Tibial nerve (tissue), 4 donors: Measurements from ENCODE around the gene EEF2KMT.
"Not testable (repeated sequence)": the region's sequence is repeated elsewhere in the genome, so short reads cannot be mapped to it uniquely, and the experiment has no call there.

Experiments
- CTCF ChIP-seq, 5 experiments: fragments of 200-600 bp in 3 of 5; fragments of 450-650 bp in 2 of 5; sonication (generic) in 3 of 5; IDR thresholded peaks; one replicate each; pipeline ENCODE4 v1.5.1; 2016 to 2019; ENCODE audit warnings: antibody characterized with exemption in 5 of 5, mild to moderate bottlenecking in 3 of 5, moderate library complexity in 2 of 5
- EP300 ChIP-seq, 2 donors: sonication (generic); formaldehyde crosslinking; IDR thresholded peaks; one replicate each; pipeline ENCODE4 v1.6.1; 2017; ENCODE audit warnings: antibody characterized with exemption in 2 of 2, mild to moderate bottlenecking in 1 of 2
- POLR2A ChIP-seq, 2 donors: fragments of 450-650 bp; IDR thresholded peaks; one replicate each; pipeline ENCODE4 v1.6.1; 2017; ENCODE audit warnings: antibody characterized with exemption in 2 of 2, mild to moderate bottlenecking in 2 of 2, moderate library complexity in 2 of 2

DNA sequence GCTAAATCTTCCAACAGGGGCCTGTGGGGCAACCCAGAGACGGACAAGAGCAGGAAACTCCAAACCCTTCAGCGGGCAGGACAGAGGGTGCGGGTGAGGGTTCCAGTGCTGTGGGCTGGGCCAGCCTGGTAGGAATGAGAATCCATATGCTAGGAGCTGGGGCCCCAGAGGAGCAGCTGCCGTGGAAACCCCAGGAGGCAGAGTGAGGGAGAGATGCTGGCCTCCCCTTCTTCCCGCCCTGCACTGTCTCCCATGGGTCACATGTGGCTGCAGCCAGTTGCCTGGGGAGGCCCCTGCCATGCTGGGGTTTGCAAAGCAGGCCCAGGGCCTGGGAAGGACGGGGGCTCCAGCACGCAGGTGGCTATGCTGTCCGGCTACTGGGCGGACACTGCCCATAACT is 4.5 kb downstream of the EEF2KMT start:
- TF ChIP-seq CTCF, EP300, POLR2A (IDR thresholded peaks at IDR 0.05): not testable (repeated sequence)
